GM12878 (cell line): ENCODE results near the gene ARL5A.

Experiments
- CTCF ChIP-seq, 3 experiments: IDR thresholded peaks in 2 of 3; conservative IDR thresholded peaks in 1 of 3; 2 replicates each; pipeline ENCODE4 v1.5.1; 2011; ENCODE audit warnings: low read depth in 3 of 3, low read length in 3 of 3, mild to moderate bottlenecking in 3 of 3, control low read depth in 2 of 3, moderate library complexity in 2 of 3, inconsistent platforms in 1 of 3, mixed read lengths in 1 of 3; ENCODE audit not compliant: control insufficient read depth in 2 of 3, insufficient read depth in 1 of 3; ENCODE audit errors: extremely low read depth in 1 of 3
- NFYB ChIP-seq: IDR thresholded peaks from 2 replicates; pipeline ENCODE4 v1.6.1; 2011; ENCODE audit warnings: low read depth, mild to moderate bottlenecking, low read length, improper control_type of control experiment, moderate library complexity; ENCODE audit not compliant: insufficient read depth
- SUZ12 ChIP-seq: fragments of 200-600 bp; sonication (generic); IDR thresholded peaks from one replicate; pipeline ENCODE4 v1.6.1; 2018; ENCODE audit warnings: antibody characterized with exemption, mild to moderate bottlenecking; ENCODE audit not compliant: unreplicated experiment

DNA sequence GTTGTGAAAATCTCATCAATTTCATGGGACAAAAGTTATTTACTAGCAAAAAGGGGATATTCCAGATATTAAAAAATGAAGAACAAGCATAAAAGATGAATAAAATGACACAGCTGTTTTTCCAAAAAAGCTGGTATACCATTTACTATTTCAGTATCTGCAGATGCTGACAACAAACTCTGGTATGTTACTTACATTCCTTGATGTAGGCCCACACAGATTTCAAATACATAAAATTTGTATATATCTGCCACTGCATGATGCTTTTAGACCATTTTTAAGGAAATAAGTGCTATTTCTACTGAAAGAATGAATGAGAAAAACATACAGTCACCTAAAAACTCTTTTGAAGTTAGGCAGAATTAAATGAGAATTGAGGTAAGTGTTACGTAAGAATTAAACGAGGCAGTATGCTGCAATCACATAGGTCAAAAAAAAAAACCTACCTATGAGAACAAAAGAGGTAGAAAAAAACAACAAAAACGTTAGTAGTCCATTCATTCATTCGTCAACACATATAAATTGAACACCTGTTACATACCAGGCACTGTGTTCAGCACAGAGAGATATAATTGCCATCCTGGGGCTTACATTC, 32.5 kb downstream of the ARL5A start:
- TF ChIP-seq NFYB (no peak), CTCF (IDR thresholded peaks at IDR 0.05 in 2 of 3, conservative IDR thresholded peaks at IDR 0.05 in 1 of 3; ENCODE audit: control insufficient read depth in 2 of 3, extremely low read depth in 1 of 3, insufficient read depth in 1 of 3, low read depth in 3 of 3, low read length in 3 of 3) (no peak), SUZ12 (no peak)
